WTC11 (cell line): Measurements from ENCODE around the gene PAM. TPM values are rescaled to one million over a fixed set of nuclear protein-coding genes. Genes with fewer than 3 reads are reported as not detected.

Experiments
- ATAC-seq: fragments of 200-7000 bp; cut with Tn5 transposase; 2 replicates; pipeline ENCODE4 v1.10.0; 2021; ENCODE audit warnings: mild to moderate bottlenecking, moderate library complexity
- CTCF ChIA-PET: fragments of 300-600 bp; sonication (Branson Sonifier 250); formaldehyde crosslinking; loops from one replicate; lab custom pipeline; 2021; ENCODE audit warnings: antibody characterized with exemption; lab: Charles Lee
- POLR2A ChIA-PET: fragments of 350-600 bp; sonication (Branson Sonifier 250); formaldehyde crosslinking; loops from one replicate; lab custom pipeline; 2021; ENCODE audit warnings: antibody characterized with exemption; lab: Charles Lee
- DNase-seq: peaks from one replicate; pipeline ENCODE4 v3.0.0; 2021; ENCODE audit warnings: low spot score
- H3K27ac Mint-ChIP-seq: 2 replicates; pipeline ENCODE4 v1.8.0; 2021; ENCODE audit warnings: mixed read lengths
- H3K27me3 Mint-ChIP-seq: 2 replicates; pipeline ENCODE4 v1.8.0; 2021; ENCODE audit warnings: low read depth, mild to moderate bottlenecking, moderate library complexity, mixed read lengths
- H3K36me3 Mint-ChIP-seq: 2 replicates; pipeline ENCODE4 v1.8.0; 2021; ENCODE audit warnings: mixed read lengths
- H3K4me1 Mint-ChIP-seq: 2 replicates; pipeline ENCODE4 v1.8.0; 2022; ENCODE audit warnings: mixed read lengths
- H3K4me3 Mint-ChIP-seq: 2 replicates; pipeline ENCODE4 v1.8.0; 2021; ENCODE audit warnings: mild to moderate bottlenecking, moderate library complexity, mixed read lengths
- H3K9me3 Mint-ChIP-seq: 2 replicates; pipeline ENCODE4 v1.8.0; 2021; ENCODE audit warnings: mixed read lengths
- GRHL2 ChIP-seq: fragments of 250-450 bp; sonication (Bioruptor Pico); IDR thresholded peaks from 2 replicates; pipeline ENCODE4 v1.8.0; 2022; ENCODE audit warnings: mild to moderate bottlenecking, moderate library complexity; ENCODE audit not compliant: insufficient replicate concordance, severe bottlenecking
- IRF2 ChIP-seq: sonication (generic); formaldehyde crosslinking; IDR thresholded peaks from 2 replicates; pipeline ENCODE4 v1.8.0; 2022; ENCODE audit warnings: low read depth, missing genetic modification reagents, borderline replicate concordance
- JUN ChIP-seq: sonication (generic); formaldehyde crosslinking; IDR thresholded peaks from 2 replicates; pipeline ENCODE4 v1.8.0; 2023; ENCODE audit warnings: mild to moderate bottlenecking, missing genetic modification reagents
- MYBL2 ChIP-seq: sonication (generic); formaldehyde crosslinking; IDR thresholded peaks from 2 replicates; pipeline ENCODE4 v1.8.1; 2023; ENCODE audit warnings: mild to moderate bottlenecking, moderate library complexity, missing genetic modification reagents
- NFYB ChIP-seq: sonication (generic); formaldehyde crosslinking; conservative IDR thresholded peaks from 2 replicates; pipeline ENCODE4 v1.8.0; 2022; ENCODE audit warnings: low read depth, missing genetic modification reagents
- NR2C2 ChIP-seq: sonication (generic); formaldehyde crosslinking; IDR thresholded peaks from 2 replicates; pipeline ENCODE4 v1.8.0; 2022; ENCODE audit warnings: mild to moderate bottlenecking, missing genetic modification reagents
- NR3C1 ChIP-seq: sonication (generic); formaldehyde crosslinking; conservative IDR thresholded peaks from 2 replicates; pipeline ENCODE4 v1.8.1; 2023; ENCODE audit warnings: low read depth, mild to moderate bottlenecking, missing genetic modification reagents
- PRRX2 ChIP-seq: fragments of 250-450 bp; sonication (Bioruptor Pico); IDR thresholded peaks from 2 replicates; pipeline ENCODE4 v1.8.0; 2021; ENCODE audit warnings: mild to moderate bottlenecking
- SMAD4 ChIP-seq: sonication (generic); formaldehyde crosslinking; IDR thresholded peaks from 2 replicates; pipeline ENCODE4 v1.8.0; 2022; ENCODE audit warnings: mild to moderate bottlenecking, missing genetic modification reagents
- ZNF121 ChIP-seq: sonication (generic); formaldehyde crosslinking; IDR thresholded peaks from 2 replicates; pipeline ENCODE4 v1.8.0; 2023; ENCODE audit warnings: missing genetic modification reagents
- ZNF263 ChIP-seq: sonication (generic); formaldehyde crosslinking; IDR thresholded peaks from 2 replicates; pipeline ENCODE4 v1.8.1; 2022; ENCODE audit warnings: low read depth, mild to moderate bottlenecking, moderate library complexity, missing genetic modification reagents
- total RNA-seq: library from RNA; stranded (reverse); gene quantifications from 3 replicates; pipeline ENCODE4 v1.2.3, GENCODE V29; 2021
- TF ChIP-seq, protein P1 (sequence below): fragments of 250-450 bp; sonication (Bioruptor Pico); IDR thresholded peaks from 2 replicates; pipeline ENCODE4 v1.9.0; 2021; ENCODE audit warnings: mild to moderate bottlenecking
- TF ChIP-seq, protein P2 (sequence below): sonication (generic); formaldehyde crosslinking; IDR thresholded peaks from 2 replicates; pipeline ENCODE4 v1.8.0; 2022; ENCODE audit warnings: mild to moderate bottlenecking, missing genetic modification reagents
- TF ChIP-seq, protein P3 (sequence below): sonication (generic); formaldehyde crosslinking; IDR thresholded peaks from 2 replicates; pipeline ENCODE4 v1.8.0; 2022; ENCODE audit warnings: mild to moderate bottlenecking, missing genetic modification reagents
- TF ChIP-seq, protein P4 (sequence below): sonication (generic); formaldehyde crosslinking; conservative IDR thresholded peaks from 2 replicates; pipeline ENCODE4 v1.8.1; 2022; ENCODE audit warnings: mild to moderate bottlenecking, missing genetic modification reagents
- TF ChIP-seq, protein P5 (sequence below): sonication (generic); formaldehyde crosslinking; IDR thresholded peaks from 2 replicates; pipeline ENCODE4 v1.8.1; 2023; ENCODE audit warnings: mild to moderate bottlenecking, missing genetic modification reagents
- TF ChIP-seq, protein P6 (sequence below): sonication (generic); formaldehyde crosslinking; IDR thresholded peaks from 2 replicates; pipeline ENCODE4 v1.8.1; 2023; ENCODE audit warnings: mild to moderate bottlenecking, missing genetic modification reagents, borderline replicate concordance
- TF ChIP-seq, protein P7 (sequence below): fragments of 250-450 bp; sonication (Bioruptor Pico); IDR thresholded peaks from 2 replicates; pipeline ENCODE4 v1.9.0; 2021; ENCODE audit warnings: mild to moderate bottlenecking, borderline replicate concordance

PAM gene
- total RNA-seq, 1 experiment from 2014 or later, result 52.3 TPM

DNA sequence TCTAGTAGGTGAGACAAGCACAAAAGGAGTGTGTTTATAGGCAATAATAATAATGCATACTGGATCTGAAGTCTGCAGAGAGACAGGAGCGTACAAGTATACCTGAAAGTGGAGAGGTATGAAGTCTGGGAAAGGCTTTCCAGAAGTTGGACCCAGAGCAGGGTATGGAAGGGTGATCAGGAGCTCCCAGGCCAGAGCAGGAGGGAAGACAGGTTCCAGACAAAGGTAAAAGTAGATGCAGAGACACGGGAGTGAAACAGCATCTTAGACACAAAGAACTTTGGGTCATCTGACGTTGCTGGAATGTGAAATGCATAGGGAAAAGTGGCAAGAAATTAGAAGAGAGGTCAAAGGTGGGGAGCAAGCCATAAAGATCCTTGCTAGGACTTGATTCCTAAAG is 175.1 kb downstream of the PAM start:
- no peaks in the 10 kb centered on the region for H3K9me3 Mint-ChIP-seq
- no peak for TF ChIP-seq NR2C2 (CRISPR knock-in tag)
- TF ChIP-seq IRF2 (CRISPR knock-in tag), result no peak
- no peak for TF ChIP-seq NFYB (CRISPR knock-in tag)
- TF ChIP-seq, all 79 proteins: peak for 0
- peaks cover 19% of the 10 kb centered on the region for H3K4me1 Mint-ChIP-seq
- no peak overlapping the region for H3K4me3 Mint-ChIP-seq
- no peaks in the 10 kb centered on the region for H3K36me3 Mint-ChIP-seq
- H3K27me3 Mint-ChIP-seq, result no peaks in the 10 kb centered on the region
- ATAC-seq, result peak; percentile 22; the same call in 1 of the 2 replicates
- no peak overlapping the region for H3K27ac Mint-ChIP-seq
- DNase-seq, result no peak
- POLR2A ChIA-PET, result no interaction called here
- CTCF ChIA-PET, result interaction anchor here (1.4 kb wide), 1 partner anchor 294 kb away, joined by 3 read pairs; no protein-coding TSS in a partner anchor

DNA sequence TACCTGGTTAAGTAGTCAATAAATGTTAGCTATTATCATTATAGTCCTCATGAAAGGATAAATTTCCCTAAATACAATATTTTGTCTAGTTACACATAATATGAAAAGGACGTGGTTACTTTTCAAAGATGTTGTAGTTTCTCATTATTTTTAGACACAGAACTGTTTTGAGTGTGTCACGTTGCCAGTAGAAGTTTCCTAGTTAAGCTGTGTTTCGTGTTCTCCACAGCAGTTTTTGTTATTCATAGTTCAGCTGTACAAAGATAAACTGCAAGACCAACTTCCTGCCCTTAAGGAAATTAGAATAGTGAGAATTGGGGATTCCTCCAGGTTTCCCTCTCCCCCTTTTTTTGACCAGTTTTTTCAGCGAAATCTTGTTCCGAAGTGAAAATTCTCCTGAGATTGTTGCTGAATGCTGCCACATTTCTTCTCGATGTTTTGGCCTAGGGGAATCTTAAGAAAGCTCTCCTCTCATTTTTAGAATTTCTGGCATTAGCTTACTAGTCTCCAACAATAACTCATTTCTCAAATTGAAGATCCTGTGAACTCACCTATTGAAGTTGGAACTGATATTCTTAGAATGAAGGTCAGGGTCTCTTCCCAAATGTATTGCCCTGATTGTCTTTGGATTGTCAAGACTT is 176.1 kb downstream of the PAM start:
- no peaks in the 10 kb centered on the region for H3K36me3 Mint-ChIP-seq
- no peak for DNase-seq
- no peak for ATAC-seq
- H3K4me3 Mint-ChIP-seq, result no peak overlapping the region
- POLR2A ChIA-PET, result interaction anchor here (0.9 kb wide), 1 partner anchor 10 kb away, joined by 3 read pairs; no protein-coding TSS in a partner anchor
- H3K9me3 Mint-ChIP-seq, result no peaks in the 10 kb centered on the region
- no peak overlapping the region; the same call in 1 of the 2 replicates for H3K27ac Mint-ChIP-seq
- H3K4me1 Mint-ChIP-seq, result peaks cover 19% of the 10 kb centered on the region
- TF ChIP-seq SMAD4, result no peak
- TF ChIP-seq, protein P1, sequence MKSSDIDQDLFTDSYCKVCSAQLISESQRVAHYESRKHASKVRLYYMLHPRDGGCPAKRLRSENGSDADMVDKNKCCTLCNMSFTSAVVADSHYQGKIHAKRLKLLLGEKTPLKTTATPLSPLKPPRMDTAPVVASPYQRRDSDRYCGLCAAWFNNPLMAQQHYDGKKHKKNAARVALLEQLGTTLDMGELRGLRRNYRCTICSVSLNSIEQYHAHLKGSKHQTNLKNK (CRISPR knock-in tag), result no peak
- no peak for TF ChIP-seq NR3C1 (CRISPR knock-in tag)
- no peak for TF ChIP-seq ZNF263 (CRISPR knock-in tag)
- no peak for TF ChIP-seq JUN (CRISPR knock-in tag)
- TF ChIP-seq, protein P2, sequence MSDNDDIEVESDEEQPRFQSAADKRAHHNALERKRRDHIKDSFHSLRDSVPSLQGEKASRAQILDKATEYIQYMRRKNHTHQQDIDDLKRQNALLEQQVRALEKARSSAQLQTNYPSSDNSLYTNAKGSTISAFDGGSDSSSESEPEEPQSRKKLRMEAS (CRISPR knock-in tag), result no peak
- TF ChIP-seq, protein P3, sequence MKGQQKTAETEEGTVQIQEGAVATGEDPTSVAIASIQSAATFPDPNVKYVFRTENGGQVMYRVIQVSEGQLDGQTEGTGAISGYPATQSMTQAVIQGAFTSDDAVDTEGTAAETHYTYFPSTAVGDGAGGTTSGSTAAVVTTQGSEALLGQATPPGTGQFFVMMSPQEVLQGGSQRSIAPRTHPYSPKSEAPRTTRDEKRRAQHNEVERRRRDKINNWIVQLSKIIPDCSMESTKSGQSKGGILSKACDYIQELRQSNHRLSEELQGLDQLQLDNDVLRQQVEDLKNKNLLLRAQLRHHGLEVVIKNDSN (CRISPR knock-in tag), result no peak
- TF ChIP-seq, protein P4, sequence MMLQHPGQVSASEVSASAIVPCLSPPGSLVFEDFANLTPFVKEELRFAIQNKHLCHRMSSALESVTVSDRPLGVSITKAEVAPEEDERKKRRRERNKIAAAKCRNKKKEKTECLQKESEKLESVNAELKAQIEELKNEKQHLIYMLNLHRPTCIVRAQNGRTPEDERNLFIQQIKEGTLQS (CRISPR knock-in tag), result no peak
- no peak for TF ChIP-seq ZNF121 (CRISPR knock-in tag)
- TF ChIP-seq PRRX2, result no peak
- no peak for TF ChIP-seq NFYB (CRISPR knock-in tag)
- TF ChIP-seq MYBL2, result no peak
- TF ChIP-seq, protein P5, sequence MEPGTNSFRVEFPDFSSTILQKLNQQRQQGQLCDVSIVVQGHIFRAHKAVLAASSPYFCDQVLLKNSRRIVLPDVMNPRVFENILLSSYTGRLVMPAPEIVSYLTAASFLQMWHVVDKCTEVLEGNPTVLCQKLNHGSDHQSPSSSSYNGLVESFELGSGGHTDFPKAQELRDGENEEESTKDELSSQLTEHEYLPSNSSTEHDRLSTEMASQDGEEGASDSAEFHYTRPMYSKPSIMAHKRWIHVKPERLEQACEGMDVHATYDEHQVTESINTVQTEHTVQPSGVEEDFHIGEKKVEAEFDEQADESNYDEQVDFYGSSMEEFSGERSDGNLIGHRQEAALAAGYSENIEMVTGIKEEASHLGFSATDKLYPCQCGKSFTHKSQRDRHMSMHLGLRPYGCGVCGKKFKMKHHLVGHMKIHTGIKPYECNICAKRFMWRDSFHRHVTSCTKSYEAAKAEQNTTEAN (CRISPR knock-in tag), result no peak
- CTCF ChIA-PET, result interaction anchor here (1.4 kb wide), 1 partner anchor 293 kb away, joined by 3 read pairs; no protein-coding TSS in a partner anchor
- no peaks in the 10 kb centered on the region for H3K27me3 Mint-ChIP-seq

DNA sequence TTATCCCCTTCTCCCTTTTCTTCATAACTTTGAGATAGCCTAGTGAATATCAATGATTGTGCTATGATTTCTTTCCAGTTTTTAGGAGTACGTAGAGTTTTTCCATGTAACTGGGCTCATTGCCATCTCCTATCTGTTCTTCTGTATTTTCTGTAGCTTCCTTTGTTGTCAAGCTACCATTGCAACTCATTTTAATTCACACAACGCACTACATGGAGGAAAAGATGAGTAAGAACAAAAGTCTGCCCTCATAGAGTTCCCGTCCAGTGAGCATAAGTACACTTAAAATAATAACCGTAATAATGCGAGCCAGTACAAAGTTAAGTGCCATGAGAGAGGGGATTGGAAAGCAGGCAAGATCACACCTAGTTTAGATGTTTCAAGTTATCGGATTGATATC is 177.7 kb downstream of the PAM start:
- DNase-seq (no peak), ATAC-seq (no peak)
- no peaks in the 10 kb centered on the region for H3K36me3 Mint-ChIP-seq
- H3K27me3 Mint-ChIP-seq, result no peaks in the 10 kb centered on the region
- peaks cover 12% of the 10 kb centered on the region for H3K4me1 Mint-ChIP-seq
- ChIA-PET CTCF (no interaction called here), POLR2A (no interaction called here)
- no peaks in the 10 kb centered on the region for H3K9me3 Mint-ChIP-seq
- H3K27ac Mint-ChIP-seq, result no peak overlapping the region
- no peak overlapping the region for H3K4me3 Mint-ChIP-seq
- TF ChIP-seq, protein P6, sequence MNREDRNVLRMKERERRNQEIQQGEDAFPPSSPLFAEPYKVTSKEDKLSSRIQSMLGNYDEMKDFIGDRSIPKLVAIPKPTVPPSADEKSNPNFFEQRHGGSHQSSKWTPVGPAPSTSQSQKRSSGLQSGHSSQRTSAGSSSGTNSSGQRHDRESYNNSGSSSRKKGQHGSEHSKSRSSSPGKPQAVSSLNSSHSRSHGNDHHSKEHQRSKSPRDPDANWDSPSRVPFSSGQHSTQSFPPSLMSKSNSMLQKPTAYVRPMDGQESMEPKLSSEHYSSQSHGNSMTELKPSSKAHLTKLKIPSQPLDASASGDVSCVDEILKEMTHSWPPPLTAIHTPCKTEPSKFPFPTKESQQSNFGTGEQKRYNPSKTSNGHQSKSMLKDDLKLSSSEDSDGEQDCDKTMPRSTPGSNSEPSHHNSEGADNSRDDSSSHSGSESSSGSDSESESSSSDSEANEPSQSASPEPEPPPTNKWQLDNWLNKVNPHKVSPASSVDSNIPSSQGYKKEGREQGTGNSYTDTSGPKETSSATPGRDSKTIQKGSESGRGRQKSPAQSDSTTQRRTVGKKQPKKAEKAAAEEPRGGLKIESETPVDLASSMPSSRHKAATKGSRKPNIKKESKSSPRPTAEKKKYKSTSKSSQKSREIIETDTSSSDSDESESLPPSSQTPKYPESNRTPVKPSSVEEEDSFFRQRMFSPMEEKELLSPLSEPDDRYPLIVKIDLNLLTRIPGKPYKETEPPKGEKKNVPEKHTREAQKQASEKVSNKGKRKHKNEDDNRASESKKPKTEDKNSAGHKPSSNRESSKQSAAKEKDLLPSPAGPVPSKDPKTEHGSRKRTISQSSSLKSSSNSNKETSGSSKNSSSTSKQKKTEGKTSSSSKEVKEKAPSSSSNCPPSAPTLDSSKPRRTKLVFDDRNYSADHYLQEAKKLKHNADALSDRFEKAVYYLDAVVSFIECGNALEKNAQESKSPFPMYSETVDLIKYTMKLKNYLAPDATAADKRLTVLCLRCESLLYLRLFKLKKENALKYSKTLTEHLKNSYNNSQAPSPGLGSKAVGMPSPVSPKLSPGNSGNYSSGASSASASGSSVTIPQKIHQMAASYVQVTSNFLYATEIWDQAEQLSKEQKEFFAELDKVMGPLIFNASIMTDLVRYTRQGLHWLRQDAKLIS (CRISPR knock-in tag), result no peak
- TF ChIP-seq, protein P3 (CRISPR knock-in tag), result no peak
- TF ChIP-seq, protein P7, sequence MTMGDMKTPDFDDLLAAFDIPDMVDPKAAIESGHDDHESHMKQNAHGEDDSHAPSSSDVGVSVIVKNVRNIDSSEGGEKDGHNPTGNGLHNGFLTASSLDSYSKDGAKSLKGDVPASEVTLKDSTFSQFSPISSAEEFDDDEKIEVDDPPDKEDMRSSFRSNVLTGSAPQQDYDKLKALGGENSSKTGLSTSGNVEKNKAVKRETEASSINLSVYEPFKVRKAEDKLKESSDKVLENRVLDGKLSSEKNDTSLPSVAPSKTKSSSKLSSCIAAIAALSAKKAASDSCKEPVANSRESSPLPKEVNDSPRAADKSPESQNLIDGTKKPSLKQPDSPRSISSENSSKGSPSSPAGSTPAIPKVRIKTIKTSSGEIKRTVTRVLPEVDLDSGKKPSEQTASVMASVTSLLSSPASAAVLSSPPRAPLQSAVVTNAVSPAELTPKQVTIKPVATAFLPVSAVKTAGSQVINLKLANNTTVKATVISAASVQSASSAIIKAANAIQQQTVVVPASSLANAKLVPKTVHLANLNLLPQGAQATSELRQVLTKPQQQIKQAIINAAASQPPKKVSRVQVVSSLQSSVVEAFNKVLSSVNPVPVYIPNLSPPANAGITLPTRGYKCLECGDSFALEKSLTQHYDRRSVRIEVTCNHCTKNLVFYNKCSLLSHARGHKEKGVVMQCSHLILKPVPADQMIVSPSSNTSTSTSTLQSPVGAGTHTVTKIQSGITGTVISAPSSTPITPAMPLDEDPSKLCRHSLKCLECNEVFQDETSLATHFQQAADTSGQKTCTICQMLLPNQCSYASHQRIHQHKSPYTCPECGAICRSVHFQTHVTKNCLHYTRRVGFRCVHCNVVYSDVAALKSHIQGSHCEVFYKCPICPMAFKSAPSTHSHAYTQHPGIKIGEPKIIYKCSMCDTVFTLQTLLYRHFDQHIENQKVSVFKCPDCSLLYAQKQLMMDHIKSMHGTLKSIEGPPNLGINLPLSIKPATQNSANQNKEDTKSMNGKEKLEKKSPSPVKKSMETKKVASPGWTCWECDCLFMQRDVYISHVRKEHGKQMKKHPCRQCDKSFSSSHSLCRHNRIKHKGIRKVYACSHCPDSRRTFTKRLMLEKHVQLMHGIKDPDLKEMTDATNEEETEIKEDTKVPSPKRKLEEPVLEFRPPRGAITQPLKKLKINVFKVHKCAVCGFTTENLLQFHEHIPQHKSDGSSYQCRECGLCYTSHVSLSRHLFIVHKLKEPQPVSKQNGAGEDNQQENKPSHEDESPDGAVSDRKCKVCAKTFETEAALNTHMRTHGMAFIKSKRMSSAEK (CRISPR knock-in tag), result no peak
- TF ChIP-seq GRHL2, result no peak
